Measurements from ENCODE around the gene DCDC1.

DNA sequence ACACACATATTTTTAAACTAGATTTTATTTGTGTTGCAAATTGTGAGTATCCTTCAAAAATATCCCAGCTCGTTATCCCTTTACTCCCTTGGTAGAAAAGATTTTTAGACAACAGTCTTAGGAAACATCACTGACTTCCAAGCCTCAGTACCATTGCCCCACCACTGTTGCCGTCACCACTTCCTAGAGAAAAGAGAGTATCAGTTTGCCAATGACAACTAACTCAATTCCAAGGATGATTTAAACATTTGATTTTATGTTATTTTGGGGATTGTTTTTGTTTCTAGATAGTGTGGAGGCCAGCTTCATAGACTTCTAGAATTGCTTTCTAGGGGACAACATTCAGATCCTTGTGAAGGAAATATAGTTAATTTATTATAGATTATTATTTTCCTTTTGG lies 509.4 kb downstream of the DCDC1 start:
- TF ChIP-seq, protein P1, sequence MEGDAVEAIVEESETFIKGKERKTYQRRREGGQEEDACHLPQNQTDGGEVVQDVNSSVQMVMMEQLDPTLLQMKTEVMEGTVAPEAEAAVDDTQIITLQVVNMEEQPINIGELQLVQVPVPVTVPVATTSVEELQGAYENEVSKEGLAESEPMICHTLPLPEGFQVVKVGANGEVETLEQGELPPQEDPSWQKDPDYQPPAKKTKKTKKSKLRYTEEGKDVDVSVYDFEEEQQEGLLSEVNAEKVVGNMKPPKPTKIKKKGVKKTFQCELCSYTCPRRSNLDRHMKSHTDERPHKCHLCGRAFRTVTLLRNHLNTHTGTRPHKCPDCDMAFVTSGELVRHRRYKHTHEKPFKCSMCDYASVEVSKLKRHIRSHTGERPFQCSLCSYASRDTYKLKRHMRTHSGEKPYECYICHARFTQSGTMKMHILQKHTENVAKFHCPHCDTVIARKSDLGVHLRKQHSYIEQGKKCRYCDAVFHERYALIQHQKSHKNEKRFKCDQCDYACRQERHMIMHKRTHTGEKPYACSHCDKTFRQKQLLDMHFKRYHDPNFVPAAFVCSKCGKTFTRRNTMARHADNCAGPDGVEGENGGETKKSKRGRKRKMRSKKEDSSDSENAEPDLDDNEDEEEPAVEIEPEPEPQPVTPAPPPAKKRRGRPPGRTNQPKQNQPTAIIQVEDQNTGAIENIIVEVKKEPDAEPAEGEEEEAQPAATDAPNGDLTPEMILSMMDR (IDR thresholded peaks at IDR 0.05): no peak
- TF ChIP-seq POLR2AphosphoS5 (IDR thresholded peaks at IDR 0.05) (no peak), POLR2A (IDR thresholded peaks at IDR 0.05) (no peak)
